SW480 (cell line): Measurements from ENCODE around the gene MOB2.
"Not testable (repeated sequence)": the region's sequence is repeated elsewhere in the genome, so short reads cannot be mapped to it uniquely, and the experiment has no call there.

Source experiments
- DNase-seq: peaks from one replicate; pipeline ENCODE4 v3.0.0-alpha.2; 2016; ENCODE audit warnings: low spot score

MOB2 gene

GRCh38 chr11:1440066-1440465 lies 46.5 kb downstream of the MOB2 start:
- DNase-seq = no peak

DNA sequence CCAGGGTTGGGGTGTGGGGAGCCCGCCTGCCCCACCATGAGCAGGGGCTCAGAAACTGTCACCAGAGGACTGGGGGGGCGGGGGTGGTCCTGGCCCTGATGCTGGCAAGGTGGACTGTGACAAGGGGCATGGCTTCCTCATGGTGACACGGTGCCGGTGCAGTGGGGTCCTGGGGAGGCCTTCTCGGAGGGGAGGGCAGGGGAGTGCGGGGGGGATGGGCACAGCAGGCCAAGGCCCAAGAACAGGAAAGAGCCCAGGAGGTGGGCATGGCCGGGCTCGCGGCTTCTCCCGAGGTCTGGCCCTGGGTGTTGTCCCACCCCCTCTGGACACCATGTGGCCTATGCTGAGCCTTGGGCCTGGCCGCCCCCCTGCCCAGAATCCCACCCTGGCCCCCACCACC lies 47.2 kb downstream of the MOB2 start:
- no peak for DNase-seq

GRCh38 chr11:1438967-1439330 lies 47.6 kb downstream of the MOB2 start:
- no peak for DNase-seq

- no peak for DNase-seq
Observed at GRCh38 chr11:1438261-1438966, 48.2 kb downstream of the MOB2 start.

- no peak for DNase-seq
Observed at GRCh38 chr11:1437500-1437899, 49.1 kb downstream of the MOB2 start.

DNA sequence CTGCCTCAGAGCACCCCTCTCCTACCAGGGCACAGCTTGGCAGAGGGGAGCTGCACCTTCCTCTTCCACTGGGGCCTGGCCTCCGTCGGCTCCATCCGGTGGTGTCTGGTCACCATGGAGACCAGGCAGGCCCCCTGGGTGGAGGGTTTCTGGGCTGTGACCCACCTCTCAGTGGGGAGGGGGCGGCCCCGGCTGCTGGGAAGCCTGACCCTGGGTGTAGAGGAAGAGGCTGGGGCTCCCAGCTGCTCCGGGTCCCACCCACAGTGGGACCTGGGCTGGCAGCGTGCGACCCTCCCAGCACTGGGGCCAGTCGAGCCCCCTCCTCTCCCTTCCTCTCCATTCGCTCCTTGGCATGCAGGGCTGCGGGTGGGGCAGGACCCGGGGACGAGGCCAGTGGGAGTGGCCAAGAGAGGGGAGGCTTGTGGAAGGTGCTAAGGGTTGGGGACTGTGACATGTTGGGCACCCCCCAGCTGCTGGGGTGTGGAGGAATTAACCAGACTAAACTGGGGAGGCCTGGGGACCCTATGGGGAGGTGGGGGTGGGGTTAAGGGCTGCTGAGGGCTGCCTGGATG lies 50.0 kb downstream of the MOB2 start:
- no peak for DNase-seq

DNA sequence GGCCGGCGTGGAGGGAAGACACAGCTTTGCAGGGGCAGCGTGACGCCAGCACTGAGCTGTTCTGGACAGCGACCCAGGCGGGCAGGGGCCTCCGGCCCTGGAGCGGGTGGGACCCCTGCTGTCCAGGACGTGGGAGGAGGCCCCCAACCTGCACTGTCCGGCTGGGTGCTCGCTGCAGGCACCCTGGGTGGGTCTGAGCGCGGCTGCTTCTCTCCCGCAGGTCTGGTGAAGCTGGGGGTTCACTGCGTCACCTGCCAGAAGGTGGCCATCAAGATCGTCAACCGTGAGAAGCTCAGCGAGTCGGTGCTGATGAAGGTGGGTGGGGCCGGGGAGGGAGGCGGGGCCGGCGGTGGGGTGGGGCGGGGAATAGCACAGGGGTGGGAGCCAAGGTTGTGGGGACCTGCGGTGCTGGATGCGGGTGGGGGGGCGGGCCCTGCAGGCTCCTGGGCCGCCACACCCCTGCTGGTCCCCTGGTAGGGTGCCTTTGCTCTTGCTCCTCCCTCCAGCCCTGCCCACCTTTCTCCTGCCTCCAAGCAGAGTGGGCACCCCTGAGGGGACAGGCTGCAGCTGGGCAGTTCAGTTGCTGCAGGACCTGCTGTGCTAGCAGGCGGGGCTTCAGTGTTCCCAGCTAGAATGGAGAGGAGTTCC lies 50.6 kb downstream of the MOB2 start:
- DNase-seq = peak; percentile 61

DNA sequence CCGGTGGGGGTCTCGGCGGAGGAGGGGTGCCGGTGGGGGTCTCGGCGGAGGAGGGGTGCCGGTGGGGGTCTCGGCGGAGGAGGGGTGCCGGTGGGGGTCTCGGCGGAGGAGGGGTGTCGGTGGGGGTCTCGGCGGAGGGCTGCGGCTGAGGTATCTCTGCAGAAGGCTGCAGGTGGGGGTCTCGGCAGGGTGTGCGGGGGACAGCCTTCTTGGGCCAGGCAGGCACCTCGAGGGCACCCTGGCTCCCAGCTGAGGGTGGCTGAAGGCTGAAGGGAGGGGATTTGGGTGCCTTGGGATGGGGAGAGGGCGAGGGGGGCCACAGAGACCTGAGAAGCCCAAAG lies 51.1 kb downstream of the MOB2 start:
- DNase-seq = not testable (repeated sequence)

DNA sequence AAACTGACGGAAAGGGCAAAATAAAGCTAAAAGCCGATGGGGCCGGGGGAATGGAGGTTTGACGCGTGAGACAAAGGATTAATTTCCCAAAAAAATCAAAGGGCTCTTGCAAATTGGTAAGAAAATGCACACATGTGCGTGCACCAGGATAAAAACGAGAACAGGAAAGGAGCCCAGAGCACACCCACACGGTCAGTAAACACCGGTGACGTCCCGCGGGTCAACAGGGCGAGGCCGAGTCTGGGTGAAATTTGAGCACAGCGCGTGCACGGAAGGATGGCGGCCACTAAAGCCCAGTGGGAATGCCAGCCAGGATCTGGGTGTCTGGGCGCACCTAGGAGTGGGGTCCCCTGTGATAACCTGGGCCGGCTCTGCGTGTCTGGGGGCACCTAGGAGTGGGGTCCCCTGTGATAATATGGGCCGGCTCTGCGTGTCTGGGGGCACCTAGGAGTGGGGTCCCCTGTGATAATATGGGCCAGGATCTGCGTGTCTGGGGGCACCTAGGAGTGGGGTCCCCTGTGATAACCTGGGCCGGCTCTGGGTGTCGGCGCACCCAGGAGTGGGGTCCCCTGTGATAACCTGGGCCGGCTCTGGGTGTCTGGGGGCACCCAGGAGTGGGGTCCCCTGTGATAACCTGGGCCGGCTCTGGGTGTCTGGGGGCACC lies 52.5 kb downstream of the MOB2 start:
- DNase-seq = no peak

DNA sequence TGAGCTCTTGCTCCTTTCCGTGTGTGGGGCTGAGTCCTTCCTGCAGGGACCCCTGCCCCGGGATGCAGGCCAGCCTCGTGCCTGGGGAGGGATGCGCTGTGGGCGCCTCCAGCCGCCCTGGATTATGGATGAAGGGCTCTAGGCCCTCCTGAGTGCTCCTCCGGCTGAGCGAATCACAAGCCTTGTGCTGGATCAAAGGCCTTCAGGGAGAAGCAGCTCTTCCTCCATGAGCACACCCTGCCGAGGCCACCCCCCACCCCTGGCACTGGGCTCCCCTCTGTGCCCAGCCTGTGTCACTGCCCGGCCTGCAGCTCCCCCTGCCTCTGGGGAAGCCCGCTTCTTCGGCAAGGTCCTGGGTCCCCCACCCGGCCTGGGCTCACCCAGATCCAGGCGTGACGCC lies 53.0 kb downstream of the MOB2 start:
- DNase-seq = no peak

GRCh38 chr11:1428762-1429316 lies 57.7 kb downstream of the MOB2 start:
- no peak for DNase-seq

GRCh38 chr11:1425439-1425838 lies 61.1 kb downstream of the MOB2 start:
- no peak for DNase-seq

DNA sequence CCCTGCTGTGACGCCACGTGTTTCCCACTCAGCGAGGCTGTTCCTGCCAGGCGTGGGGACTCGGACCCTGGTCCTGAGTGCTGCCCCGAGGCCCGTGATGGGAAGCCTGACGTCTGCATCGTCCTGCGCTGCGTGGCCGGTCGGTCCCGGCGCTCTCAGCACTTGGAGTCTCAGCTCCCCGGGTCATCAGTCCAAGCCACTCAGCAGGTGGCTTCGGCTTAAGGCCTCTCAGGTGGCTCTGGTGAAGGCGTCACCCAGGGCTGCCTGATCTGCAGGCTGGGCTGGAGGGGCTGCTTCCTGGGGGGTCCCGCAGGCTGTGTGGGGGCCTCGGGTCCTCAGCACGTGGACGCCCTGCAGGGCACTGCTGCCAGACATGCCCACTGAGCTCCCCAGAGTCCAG lies 61.6 kb downstream of the MOB2 start:
- no peak for DNase-seq

DNA sequence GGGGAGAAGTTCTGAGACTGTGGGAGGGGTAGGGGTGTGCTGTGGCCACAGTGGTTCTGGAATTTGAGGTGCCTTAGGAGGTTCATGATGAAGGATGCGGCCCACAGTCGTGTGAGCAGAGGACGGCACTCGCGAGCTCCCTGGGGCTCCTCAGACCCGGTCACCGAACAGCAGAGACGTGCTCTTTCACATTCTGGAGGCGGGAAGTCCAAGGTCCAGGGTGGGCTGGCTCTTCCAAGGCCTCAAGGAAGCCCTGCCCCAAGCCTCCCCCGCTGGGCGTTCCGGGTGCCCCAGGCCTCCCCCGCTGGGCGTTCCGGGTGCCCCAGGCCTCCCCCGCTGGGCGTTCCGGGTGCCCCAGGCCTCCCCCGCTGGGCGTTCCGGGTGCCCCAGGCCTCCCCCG lies 63.2 kb downstream of the MOB2 start:
- not testable (repeated sequence) for DNase-seq

- DNase-seq = no peak
Observed at GRCh38 chr11:1422981-1423380, 63.6 kb downstream of the MOB2 start.

DNA sequence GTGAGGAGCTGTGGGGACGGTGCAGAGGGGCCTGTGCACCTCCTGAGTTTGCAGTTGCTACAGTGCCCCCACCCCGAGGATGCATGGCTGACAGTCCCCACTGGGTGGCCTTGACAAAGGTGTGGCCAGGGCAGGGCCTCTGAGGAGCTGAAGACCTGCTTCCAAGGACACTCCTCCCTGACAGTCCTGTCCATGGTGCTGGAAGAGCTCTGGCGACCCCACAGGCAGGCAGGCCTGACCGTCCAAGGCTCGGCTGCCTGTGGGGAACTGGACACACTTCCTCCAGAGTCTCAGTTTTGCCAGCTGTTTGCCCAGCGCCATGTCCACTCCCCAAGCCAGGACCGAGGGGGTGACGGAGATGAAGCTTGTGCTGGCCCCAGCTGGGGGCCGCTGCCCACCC lies 64.1 kb downstream of the MOB2 start:
- DNase-seq = peak; percentile 26

GRCh38 chr11:1421291-1421690 lies 65.3 kb downstream of the MOB2 start:
- DNase-seq = no peak

DNA sequence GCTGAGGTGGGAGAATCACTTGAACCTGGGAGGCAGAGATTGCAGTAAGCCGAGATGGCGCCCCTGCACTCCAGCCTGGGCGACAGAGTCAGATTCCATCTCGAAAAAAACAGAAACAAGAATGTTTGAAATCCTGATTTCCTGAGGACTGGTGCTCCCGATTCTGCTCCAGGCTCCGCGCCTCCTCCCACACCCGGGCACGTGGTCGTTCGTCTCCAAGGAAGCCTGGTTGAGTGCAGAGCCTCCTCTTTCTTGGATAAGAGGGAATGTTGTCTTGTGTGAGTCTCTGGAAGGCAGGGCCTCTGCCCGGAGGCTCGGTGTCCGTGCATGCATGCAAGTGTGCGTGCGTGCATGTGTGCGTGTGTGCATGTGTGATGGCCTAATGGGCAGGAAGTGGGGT lies 66.8 kb downstream of the MOB2 start:
- no peak for DNase-seq
